Ovary (tissue), 3 donors: ENCODE measurements around the gene RGS5.

ENCODE experiments used
- EP300 ChIP-seq: sonication (generic); formaldehyde crosslinking; IDR thresholded peaks from one replicate; pipeline ENCODE4 v1.6.1; 2017; ENCODE audit warnings: antibody characterized with exemption
- POLR2A ChIP-seq: fragments of 450-650 bp; IDR thresholded peaks from one replicate; pipeline ENCODE4 v1.6.1; 2017; ENCODE audit warnings: antibody characterized with exemption, mild to moderate bottlenecking, moderate library complexity
- TF ChIP-seq, protein P1 (sequence below), 3 donors: fragments of 450-650 bp in 2 of 3; fragments of 200-600 bp in 1 of 3; IDR thresholded peaks; one replicate each; pipeline versions ENCODE4 v1.5.1 to v1.8.0; 2016 to 2022; ENCODE audit warnings: antibody characterized with exemption in 3 of 3, mild to moderate bottlenecking in 1 of 3
- donor health status: DM: no; HTN: no; CAD: no.

DNA sequence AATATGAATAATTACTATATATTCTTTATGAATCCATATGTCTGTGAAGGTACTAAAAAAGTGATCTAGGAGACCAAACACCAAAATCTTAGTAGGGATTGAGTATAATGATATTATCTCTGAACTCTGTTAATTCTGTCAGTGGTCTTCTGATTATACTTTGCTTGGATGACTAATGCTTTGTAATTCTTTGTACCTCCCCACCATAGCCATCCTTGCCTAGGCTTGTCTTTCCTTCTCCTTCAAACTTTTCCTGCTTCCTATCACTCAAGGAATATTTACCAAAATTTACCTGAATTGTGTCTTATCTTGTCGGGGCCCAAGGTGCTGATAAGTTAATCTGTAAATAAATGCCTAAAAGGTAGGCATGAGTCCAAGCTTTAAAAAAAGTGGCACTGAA, 845 bp upstream of the RGS5 start:
- TF ChIP-seq, protein P1, sequence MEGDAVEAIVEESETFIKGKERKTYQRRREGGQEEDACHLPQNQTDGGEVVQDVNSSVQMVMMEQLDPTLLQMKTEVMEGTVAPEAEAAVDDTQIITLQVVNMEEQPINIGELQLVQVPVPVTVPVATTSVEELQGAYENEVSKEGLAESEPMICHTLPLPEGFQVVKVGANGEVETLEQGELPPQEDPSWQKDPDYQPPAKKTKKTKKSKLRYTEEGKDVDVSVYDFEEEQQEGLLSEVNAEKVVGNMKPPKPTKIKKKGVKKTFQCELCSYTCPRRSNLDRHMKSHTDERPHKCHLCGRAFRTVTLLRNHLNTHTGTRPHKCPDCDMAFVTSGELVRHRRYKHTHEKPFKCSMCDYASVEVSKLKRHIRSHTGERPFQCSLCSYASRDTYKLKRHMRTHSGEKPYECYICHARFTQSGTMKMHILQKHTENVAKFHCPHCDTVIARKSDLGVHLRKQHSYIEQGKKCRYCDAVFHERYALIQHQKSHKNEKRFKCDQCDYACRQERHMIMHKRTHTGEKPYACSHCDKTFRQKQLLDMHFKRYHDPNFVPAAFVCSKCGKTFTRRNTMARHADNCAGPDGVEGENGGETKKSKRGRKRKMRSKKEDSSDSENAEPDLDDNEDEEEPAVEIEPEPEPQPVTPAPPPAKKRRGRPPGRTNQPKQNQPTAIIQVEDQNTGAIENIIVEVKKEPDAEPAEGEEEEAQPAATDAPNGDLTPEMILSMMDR (IDR thresholded peaks at IDR 0.05), result no peak
- no peak for TF ChIP-seq POLR2A
- TF ChIP-seq EP300, result no peak
